HG03103 (cell line): ENCODE results near the gene PIAS4.
"Not testable (repeated sequence)": the region's sequence is repeated elsewhere in the genome, so short reads cannot be mapped to it uniquely, and the experiment has no call there.

ENCODE experiments used
- ATAC-seq: cut with Tn5 transposase; IDR thresholded peaks from one replicate; pipeline ENCODE4 v1.9.1; 2021; ENCODE audit warnings: low read depth; ENCODE audit not compliant: unreplicated experiment

Gene PIAS4

GRCh38 chr19:3995607-3996006 is 11.9 kb upstream of the PIAS4 start:
- ATAC-seq: no peak

- not testable (repeated sequence) for ATAC-seq
Measured at GRCh38 chr19:3998667-3999412, 8.7 kb upstream of the PIAS4 start.

- not testable (repeated sequence) for ATAC-seq
Measured at GRCh38 chr19:4000798-4001197, 6.7 kb upstream of the PIAS4 start.

- not testable (repeated sequence) for ATAC-seq
Measured at GRCh38 chr19:4005436-4005835, 2.1 kb upstream of the PIAS4 start.

GRCh38 chr19:4007836-4008539 is 452 bp downstream of the PIAS4 start:
- no peak for ATAC-seq

GRCh38 chr19:4009990-4010807 is 2.7 kb downstream of the PIAS4 start:
- no peak for ATAC-seq

- ATAC-seq: no peak
Measured at GRCh38 chr19:4010808-4011110, 3.2 kb downstream of the PIAS4 start.

- not testable (repeated sequence) for ATAC-seq
Measured at GRCh38 chr19:4011430-4011829, 3.9 kb downstream of the PIAS4 start.

GRCh38 chr19:4012092-4012974 is 4.8 kb downstream of the PIAS4 start:
- ATAC-seq: no peak

GRCh38 chr19:4012975-4013634 is 5.6 kb downstream of the PIAS4 start:
- no peak for ATAC-seq

GRCh38 chr19:4013886-4014540 is 6.5 kb downstream of the PIAS4 start:
- ATAC-seq: no peak

GRCh38 chr19:4014541-4015491 is 7.3 kb downstream of the PIAS4 start:
- no peak for ATAC-seq

GRCh38 chr19:4015705-4016402 is 8.3 kb downstream of the PIAS4 start:
- no peak for ATAC-seq

GRCh38 chr19:4016486-4016885 is 8.9 kb downstream of the PIAS4 start:
- no peak for ATAC-seq

GRCh38 chr19:4016903-4017638 is 9.5 kb downstream of the PIAS4 start:
- ATAC-seq: no peak

GRCh38 chr19:4018140-4018613 is 10.6 kb downstream of the PIAS4 start:
- ATAC-seq: no peak
